Erythroblast (primary cell): Measurements from ENCODE around the gene GABPB1.

Experiments
- GATA1 ChIP-seq: IDR thresholded peaks from 2 replicates; pipeline ENCODE4 v1.6.1; 2011; ENCODE audit warnings: low read depth, mild to moderate bottlenecking, control low read depth, low read length, moderate library complexity
- POLR2A ChIP-seq: IDR thresholded peaks from 2 replicates; pipeline ENCODE4 v1.6.1; 2011; ENCODE audit warnings: mild to moderate bottlenecking, low read length

GRCh38 chr15:50320504-50320903 is 34.5 kb downstream of the GABPB1 start:
- TF ChIP-seq POLR2A (no peak), GATA1 (no peak)
